Stimulated activated CD8-positive, alpha-beta memory T cell treated with anti-CD3 and anti-CD28 coated beads, Interleukin-2, amount 100 ng/mL, for 1 hour (primary cell): ENCODE measurements around the gene OR12D3.
"Not testable (repeated sequence)": the region's sequence is repeated elsewhere in the genome, so short reads cannot be mapped to it uniquely, and the experiment has no call there.

ENCODE experiments used
- DNase-seq, 2 donors: peaks; one replicate each; pipeline ENCODE4 v3.0.0-alpha.2; 2020; ENCODE audit warnings: low read depth in 2 of 2

OR12D3 gene

GRCh38 chr6:29375191-29375590, at the start of gene OR12D3:
Gene OR12D3, minus strand, starts transcription at chr6:29375291. Its CDS starts 4 bp downstream, at chr6:29375287.
- DNase-seq, result no peak

GRCh38 chr6:29424575-29424974, 49.5 kb upstream of the OR12D3 start:
- no peak for DNase-seq

- DNase-seq, result no peak
These were observed 49.1 kb upstream of the OR12D3 start for GRCh38 chr6:29424168-29424567.

DNA sequence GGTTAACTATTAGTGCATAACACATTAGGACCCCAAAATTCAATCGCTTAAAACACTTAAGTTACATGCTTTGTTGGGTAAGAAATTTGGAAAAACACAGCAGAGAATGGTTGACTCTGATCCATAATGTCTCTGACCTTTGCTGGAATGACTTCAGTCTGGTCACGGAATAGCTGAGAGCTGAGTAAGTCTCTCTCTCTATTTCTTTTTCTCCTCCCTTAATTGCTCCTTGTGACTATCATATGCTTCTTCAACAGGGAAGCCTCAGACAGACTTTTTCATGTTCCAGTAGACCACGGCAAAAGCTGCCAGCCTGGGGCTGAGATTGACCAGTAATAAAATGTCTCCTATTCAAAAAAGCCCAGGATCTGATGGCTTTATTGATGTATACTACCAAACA, 44.4 kb upstream of the OR12D3 start:
- no peak for DNase-seq

GRCh38 chr6:29414588-29414987, 39.5 kb upstream of the OR12D3 start, which contains the start of gene OR12D1:
Gene OR12D1, plus strand, starts transcription at chr6:29414928.
- DNase-seq, result no peak

DNA sequence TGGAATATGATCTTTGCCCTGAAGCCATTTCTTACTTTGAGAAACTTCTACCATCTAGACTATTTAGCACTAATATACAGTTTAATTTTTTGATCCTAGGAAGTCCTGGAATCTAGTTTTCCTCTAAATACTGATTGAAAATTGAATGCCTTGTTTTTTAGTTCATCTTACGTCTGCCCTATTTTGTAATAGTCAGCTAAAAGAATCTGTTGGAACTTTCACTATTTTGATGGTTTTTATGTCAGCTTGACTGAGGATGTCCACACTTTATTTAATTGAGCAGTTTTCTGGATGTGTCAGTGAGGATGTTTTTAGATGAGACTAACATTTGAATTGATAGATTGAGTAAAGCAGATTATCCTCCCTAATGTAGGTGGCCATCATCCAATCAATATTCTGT, 28.7 kb upstream of the OR12D3 start:
- DNase-seq, result no peak

DNA sequence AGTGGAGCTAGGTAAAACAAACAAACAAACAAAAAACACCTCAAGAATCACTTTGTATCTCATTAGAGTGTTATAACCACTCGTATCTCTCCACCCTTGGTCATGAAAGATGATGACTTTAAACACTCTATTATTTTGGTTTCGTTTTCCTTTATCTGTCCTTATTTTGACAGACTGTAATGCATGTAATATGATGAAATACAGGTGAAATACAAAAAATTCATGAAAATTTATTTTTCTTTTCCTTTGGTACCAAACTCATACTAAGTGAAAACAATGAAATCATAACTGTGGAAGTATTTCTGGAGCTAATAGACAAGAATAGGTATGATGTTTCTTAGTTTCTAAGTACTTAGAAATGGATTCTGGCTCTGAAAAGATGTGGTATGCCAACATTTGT, 24.4 kb upstream of the OR12D3 start:
- no peak for DNase-seq

DNA sequence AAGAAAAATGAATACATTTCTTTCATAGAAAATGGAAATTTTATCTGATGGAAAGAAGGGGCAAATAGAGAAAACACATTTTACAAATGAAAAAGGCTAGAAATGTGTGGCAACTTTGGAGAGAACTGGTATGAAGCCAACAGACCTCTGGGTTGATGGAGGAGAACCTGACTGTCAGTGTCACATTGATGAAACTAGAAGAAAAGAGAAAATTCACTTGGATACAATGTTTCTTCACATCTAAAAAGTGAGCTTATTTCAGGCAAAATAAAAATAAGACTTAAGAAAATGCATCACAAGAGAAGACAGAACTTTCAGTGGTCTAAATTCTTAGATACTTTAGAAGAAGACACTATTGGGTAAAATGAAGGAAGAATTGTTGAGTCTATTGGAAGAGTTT, 20.2 kb upstream of the OR12D3 start, which contains the start of gene OR12D2:
Gene OR12D2, plus strand, starts transcription at position 301 of the 400 bp plus-strand sequence. CDS start 1,069 bp downstream, outside the sequence.
- no peak for DNase-seq

GRCh38 chr6:29388533-29388932, 13.4 kb upstream of the OR12D3 start:
- DNase-seq, result no peak

- DNase-seq, result no peak
These were observed 912 bp upstream of the OR12D3 start for GRCh38 chr6:29376003-29376402.

- no peak for DNase-seq
These were observed 6.3 kb downstream of the OR12D3 start, which contains the start of gene OR5V1 for GRCh38 chr6:29368765-29369164. Gene OR5V1, minus strand, starts transcription at chr6:29368865. Its CDS starts 12,670 bp downstream, at chr6:29356195.

DNA sequence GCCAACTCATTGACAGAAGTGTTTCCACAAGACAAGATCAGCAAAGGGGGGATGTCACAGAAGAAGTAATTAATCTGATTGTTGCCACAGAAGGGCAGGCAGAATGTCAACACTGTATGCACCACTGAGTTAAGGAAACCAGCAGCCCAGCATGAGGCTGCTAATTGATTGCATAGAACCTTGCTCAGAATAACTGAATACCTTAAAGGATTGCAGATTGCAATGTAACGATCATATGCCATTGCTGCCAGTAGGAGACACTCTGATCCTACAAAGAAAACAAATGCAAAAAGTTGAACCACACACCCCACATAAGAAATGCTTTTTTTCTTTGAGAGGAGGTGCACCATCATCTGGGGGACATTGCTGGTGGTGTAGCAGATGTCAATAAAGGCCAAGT, 19.5 kb downstream of the OR12D3 start:
- no peak for DNase-seq

GRCh38 chr6:29354980-29355379, 20.1 kb downstream of the OR12D3 start:
- DNase-seq, result no peak

DNA sequence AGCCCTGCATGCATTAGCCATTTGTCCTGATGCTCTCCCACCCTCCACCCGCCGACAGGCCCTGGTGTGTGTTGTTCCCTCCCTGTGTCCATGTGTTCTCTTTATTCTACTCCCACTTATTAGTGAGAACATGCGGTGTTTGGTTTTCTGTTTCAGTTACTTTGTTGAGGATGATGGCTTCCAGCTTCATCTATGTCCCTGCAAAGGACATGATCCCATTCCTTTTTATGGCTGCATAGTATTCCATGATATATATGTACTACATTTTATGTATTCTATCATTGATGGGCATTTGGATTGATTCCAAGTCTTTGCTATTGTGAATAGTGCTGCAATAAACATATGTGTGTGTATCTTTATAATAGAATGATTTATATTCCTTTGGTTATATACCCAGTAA, 25.7 kb downstream of the OR12D3 start:
- not testable (repeated sequence) for DNase-seq

- no peak for DNase-seq
These were observed 29.7 kb downstream of the OR12D3 start for GRCh38 chr6:29345380-29345779.

- DNase-seq, result no peak
These were observed 38.8 kb downstream of the OR12D3 start for GRCh38 chr6:29336269-29336668.

- DNase-seq, result no peak
These were observed 42.4 kb downstream of the OR12D3 start for GRCh38 chr6:29332676-29333075.

DNA sequence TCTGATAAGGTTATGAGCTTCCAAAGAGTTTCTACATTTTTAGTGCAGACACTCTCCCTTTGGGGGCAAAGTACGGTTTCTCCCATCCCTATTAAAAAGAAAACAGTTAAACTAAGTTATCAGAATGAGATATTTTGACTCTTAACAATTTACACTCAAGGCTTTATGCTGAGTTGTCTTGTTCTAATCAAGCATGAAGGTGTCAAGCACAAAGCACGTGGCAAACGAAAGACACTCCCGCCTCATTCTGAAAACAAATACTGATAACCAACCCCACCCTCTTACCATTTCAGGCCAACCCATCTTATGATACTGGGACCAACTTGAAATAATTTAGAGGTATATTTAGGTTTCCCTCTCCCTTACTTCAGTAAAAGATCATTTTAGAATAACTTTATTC, 49.3 kb downstream of the OR12D3 start:
- DNase-seq, result no peak
